SK-MEL-5 (cell line): ENCODE measurements around the gene SNX24. TPM values are rescaled to one million over a fixed set of nuclear protein-coding genes. Genes with fewer than 3 reads are reported as not detected.
"Not testable (repeated sequence)": the region's sequence is repeated elsewhere in the genome, so short reads cannot be mapped to it uniquely, and the experiment has no call there.

Source experiments
- DNase-seq: peaks from one replicate; pipeline ENCODE4 v3.0.0-alpha.2; 2016; ENCODE audit warnings: low read depth, low spot score
- in situ Hi-C: cut with HindIII; loops from 2 replicates; pipeline ENCODE4 v1.10.0; 2016; ENCODE audit warnings: low sequenced_read_pairs, high pct_unique_total_duplicates, low pct_unique_long_range_greater_than_20kb
- total RNA-seq: library from RNA; depleted of rRNA; stranded (reverse); fragments of >200 nt; shearing (Covaris generic); gene quantifications from 2 replicates; pipeline ENCODE4 v1.2.3, GENCODE V29; 2014

The SNX24 gene
- total RNA-seq, 1 experiment from 2014 or later, result 12.9 TPM

DNA sequence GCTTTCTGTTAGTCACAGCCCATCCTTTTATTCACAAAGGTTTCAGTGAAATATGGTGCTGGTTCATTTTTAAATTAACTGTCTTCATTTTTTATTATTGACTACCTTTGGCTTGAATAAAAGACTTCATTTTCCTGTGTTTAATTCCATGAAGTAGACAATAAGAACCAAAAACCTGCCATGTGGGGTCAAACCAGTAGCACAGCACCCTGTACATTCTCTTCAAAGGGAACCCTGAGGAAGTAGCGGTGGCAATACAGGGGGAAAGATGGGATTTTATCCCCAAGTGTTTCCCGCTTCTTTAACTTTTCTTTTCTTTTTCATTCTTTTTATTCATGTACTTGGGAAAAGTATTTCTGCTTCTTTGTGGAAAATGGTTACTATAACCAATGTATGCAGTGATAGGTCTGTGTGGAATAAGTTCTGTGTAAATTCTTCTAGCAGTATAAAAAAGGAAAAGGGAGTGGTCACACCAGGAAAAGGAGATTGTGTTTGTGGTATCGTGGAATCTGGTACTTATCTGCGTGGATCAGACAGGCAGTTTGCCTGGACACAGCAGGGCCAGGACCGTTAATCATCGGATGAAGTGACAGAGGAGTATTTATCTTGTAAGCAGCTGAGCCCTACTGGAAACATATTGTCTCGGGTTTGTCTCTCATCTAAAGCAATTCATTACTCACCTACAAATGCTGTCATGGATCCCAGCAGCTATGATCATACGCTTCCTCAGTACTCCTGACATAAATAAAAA, 96.9 kb downstream of the SNX24 start:
- in situ Hi-C loops, result no loop called here
- no peak for DNase-seq

DNA sequence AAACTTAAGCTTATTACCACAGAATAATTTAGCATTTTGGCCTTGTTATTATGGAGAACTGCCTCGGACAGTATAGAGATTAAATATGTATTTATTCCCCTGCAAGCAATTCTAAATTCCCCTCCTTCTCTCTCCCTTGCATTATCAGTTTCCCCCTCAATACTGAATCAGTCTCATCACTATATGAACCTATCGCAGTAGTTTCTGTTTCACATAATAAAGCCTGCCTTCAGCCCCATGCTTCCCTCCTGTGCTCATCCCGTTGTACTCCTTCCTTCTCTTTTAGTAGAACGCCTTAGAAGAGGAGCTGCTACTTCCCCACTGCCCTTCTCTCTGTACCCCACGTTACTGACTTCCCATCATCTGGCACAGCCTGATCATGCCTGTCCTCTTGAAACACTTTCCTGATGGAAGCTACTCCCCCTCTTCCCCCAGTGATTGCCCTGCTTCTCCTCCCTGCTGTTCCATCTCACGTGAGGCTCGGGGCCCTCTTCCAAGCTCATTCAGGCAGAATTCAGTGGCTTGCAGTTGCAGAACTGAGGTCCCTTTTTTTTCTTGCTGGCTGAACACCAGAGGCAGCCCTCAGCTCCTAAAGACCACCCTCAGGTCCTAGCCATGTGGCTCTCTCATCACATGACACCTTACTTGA, 97.8 kb downstream of the SNX24 start:
- in situ Hi-C loops, result no loop called here
- no peak for DNase-seq

DNA sequence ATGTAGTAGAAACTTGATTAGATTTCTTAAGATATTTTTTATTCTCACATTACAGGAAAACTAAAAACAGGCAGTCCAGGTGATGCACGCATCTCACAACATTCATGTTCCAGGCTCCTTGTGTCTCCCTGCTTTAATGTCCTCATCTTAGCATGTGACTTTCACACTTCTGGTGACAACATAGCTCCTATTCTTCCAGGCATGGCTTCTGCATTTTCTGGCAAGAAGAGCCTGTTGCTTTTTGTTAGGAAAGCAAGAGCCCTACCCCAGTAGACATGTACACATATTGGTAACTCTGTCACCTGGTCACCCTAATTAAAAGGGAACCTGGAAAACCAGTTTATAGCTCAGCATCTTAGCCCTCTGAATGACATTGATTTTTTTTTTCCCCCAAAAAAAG, 98.6 kb downstream of the SNX24 start:
- DNase-seq, result no peak
- in situ Hi-C loops, result no loop called here

DNA sequence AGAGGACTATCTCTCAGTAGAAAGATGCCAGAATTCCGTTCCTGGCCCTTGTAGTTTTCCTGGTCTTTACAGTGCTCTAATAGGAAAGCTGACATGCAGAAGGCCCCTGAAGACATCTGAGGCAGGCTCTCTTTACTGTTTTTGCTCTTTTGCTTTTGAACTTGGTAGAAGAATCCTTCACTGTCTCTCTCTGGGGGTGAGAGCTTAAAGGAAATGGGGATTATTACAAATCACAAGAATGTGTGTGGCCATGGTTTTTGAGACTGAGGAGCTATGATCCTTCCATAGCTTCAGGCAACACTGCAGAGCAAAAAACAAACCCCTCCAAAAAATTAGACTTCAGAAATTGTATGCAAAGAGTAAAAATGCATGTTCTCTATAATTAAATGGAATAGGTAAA, 102.0 kb downstream of the SNX24 start:
- in situ Hi-C loops, result no loop called here
- DNase-seq, result no peak

DNA sequence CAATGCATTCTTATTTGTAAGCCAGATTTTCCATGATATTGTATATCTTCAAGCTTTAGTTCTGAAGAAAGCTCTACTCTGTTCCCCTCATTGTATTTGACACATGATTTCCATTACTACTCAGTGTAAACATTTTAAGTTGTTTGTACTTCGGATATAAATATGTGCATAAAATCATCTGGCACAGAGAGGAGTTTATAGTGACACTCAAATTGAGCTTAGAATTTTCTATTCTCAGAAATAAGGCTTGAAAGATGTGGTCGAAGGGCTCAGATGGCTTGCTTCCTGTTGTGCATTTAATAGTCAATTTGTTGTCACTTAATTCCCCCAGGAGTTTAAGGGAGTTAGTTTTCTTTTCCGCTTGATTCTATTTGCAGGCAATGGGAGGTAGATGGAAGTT, 102.4 kb downstream of the SNX24 start:
- DNase-seq, result no peak
- in situ Hi-C loops, result no loop called here

DNA sequence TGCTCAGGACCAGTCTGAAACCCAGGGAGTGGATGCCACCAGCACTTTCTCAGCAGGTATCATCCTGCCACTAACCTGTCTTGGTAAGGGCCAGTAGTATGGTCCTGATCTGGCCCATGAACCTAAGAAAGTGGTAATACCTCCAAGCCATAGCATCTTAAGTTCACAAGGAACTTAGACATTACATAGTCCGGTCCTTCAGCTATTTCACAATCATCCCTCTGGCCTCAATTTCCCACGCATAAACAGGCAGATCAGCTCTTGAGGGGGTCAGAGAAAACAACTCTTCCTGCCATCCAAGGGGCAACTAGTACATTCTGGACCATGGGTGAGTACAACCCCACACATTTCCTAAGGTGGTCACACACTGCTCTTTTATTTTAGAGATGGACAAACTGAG, 102.9 kb downstream of the SNX24 start:
- no peak for DNase-seq
- in situ Hi-C loops, result no loop called here

DNA sequence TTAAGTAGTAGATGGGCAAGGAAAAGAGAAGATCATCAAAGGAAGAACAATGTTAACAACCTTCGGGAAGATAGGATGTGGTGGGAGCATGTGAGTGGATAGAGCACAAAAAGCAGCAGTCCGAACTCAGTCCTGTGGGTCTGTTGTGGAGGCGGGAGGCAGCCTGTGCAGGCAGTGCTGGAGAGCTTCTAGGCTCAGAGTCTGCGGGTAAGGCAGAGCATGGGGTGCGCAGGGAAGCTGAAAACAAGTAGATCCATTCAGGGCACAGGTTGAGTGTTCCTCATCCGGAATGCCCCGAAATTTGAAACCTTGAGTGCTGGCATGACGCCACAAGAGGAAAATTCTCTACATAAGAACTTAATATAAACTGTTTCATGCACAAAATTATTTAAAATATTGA, 106.2 kb downstream of the SNX24 start:
- in situ Hi-C loops, result no loop called here
- peak; percentile 26 for DNase-seq

DNA sequence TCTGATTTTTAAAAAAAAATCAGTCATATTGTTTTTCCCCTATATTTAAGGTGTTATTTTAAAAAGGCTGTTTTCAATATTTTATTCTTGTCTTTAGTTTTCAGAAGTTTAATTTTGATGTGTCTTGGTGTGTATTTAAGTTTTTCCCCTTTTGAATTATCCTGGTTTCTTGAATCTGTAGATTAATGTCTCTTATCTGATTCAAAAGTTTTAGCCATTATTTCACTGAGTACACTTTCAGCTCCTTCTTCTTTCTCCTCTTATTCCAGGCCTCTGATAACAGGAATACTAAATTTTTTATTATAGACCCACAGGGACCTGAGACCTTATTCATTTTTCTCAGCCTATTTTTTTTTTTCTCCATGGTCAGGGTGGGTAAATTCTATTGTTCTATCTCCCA, 109.3 kb downstream of the SNX24 start:
- in situ Hi-C loops, result no loop called here
- no peak for DNase-seq

DNA sequence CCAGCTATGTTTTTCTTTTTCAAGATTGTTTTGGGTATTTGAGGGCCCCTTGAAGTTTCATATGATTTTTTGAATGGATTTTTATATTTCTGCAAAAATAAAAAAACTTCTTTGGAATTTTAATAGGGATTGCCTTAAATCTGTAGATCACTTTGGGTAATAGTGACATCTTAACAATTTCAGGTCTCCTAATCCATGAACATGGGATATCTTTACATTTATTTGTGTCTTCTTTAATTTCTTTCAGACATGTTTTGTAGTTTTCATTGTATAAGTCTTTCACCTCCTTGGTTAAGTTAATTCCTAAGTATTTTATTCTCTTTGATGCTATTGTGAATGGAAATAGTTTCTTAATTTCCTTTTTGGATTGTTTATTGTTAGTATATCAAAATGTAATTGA, 112.0 kb downstream of the SNX24 start:
- in situ Hi-C loops, result no loop called here
- DNase-seq, result no peak

DNA sequence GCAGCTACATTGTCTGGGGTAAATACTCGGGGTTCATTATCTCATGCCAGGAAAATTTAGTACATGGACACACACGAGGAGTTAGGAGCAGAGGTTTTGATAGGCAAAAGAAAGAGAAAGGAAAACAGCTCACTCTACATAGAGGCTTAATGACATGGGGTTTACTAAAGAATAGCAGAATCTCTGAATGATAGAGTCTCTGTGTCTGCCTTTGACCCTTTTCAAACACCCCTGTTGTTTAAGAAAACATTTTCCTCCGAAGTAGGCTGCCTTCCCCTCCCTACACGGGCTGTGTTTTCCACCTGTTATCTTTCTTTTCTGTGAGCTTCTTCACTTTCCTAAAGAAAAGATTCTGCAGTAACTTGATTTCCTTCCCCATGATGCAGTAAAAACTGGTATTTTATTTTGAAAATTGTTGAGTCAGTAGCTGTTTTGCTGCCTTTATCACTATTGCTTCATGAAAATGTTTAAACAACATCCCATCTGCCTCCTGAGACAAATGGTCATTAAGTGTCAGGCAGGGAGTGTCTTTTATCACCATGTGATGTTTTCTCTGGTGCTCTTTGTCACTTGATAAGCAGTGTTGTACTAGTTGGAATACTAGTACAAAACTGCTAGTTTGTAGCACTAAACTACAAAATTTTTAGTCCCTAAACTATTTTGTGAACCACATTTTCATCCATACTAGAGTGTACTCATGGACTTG, 114.5 kb downstream of the SNX24 start:
- no peak for DNase-seq
- in situ Hi-C loops, result no loop called here

DNA sequence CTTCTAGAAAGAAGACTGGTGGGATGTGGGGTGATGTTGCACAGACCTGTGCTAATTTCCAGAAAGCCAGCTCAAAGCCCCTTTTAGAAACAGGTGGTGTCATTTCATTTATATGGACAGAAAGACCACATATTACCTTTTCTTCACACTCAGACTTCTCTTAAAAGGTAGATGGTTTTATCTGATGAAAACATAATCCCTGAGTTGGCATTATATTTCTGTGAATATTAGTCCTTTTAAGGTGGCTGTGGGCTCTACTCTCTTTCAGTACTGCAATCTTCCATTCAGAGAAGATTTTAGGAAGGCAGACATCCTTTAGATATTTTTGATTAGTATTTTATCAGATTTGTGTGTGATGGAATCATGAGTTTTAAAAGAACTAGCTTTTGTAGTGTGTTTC, 117.9 kb downstream of the SNX24 start:
- in situ Hi-C loops, result no loop called here
- DNase-seq, result no peak

DNA sequence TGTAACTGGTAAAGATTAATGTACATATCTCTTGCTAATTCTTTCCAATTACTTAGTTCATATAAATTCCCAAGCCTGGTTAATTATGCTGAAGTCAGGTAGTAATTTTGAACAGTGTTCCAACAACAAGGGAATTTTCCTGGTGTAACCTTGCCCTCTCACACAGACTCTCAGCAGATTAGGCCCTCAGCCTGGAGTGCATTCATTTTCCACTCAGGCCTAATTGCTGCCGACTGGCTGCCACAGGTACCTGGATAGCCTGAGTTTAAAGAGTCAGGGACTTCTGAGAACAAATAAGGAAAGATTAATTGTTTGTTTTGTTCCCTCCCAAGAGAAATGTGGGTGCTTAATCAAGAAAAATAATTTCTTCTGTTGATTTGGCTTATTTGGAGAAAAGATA, 119.7 kb downstream of the SNX24 start:
- no peak for DNase-seq
- in situ Hi-C loops, result no loop called here

DNA sequence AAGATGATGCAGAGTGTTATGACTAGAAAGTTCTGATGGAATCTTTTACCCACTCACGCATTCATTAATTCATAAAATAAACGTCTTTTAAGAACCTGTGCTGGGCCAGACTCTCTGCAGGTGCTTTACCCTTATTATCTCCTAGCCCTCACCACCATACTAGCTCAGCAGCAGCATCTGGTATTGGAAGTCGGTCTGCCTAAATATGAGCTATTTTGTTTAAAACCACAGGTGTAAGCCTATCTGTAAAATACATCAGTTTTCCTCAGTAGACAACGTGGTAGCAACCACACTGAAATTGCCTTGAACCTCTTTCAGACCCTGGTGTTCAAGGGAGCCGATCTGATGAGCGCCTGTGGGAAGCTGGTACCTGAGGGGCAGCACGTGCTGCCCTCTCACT, 121.7 kb downstream of the SNX24 start:
- in situ Hi-C loops, result no loop called here
- no peak for DNase-seq

DNA sequence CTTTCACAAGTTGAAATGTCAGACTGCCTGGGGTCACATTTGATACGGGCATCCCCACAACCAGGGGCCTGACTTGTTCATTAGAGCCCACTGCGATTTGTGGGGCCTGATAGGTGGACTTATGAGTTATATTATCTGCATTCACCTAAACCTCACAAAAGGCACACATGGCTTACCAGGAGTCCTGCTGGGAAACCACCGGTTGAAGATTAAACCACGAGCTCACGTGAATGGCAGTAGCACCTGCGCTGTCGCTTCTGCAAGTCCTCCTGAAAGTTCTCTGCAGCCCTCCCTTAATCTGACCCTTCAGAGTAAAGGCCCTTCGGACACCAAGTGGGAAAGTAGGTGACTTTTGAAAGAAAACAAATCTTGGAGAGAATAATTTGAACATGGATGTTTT, 122.2 kb downstream of the SNX24 start:
- in situ Hi-C loops, result no loop called here
- no peak for DNase-seq

DNA sequence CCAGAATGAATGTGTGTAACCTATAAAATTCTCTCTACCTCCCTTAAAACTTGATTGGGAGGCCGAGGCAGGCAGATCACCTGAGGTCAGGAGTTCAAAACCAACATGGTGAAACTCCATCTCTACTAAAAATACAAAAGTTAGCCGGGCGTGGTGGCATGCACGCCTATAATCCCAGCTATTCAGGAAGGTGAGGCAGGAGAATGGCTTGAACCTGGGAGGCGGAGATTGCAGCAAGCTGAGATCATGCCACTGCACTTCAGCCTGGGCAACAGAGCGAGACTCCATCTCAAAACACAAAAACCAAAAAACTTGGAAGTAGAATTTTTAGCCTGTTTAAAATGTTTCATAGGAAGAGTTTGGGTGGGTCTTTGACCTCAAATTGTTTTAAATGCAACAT, 122.6 kb downstream of the SNX24 start:
- in situ Hi-C loops, DNase-seq: not testable (repeated sequence)

DNA sequence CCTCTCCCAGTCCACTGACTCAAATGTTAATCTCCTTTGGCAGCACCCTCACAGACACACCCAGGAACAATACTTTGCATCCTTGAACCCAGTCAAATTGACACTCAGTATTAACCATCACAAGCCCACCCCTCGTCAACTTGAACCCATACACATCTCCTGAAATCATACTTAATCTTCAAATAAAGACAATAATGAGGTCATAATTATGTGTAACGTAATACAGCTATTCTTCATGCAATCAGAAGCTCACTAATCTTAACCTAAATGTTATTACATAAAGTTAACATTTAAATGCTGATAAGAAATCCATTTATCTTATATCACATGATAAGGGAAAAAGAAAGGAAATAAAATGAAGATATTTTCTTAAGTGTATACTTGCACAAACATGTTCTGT, 125.9 kb downstream of the SNX24 start:
- no peak for DNase-seq
- in situ Hi-C loops, result no loop called here

DNA sequence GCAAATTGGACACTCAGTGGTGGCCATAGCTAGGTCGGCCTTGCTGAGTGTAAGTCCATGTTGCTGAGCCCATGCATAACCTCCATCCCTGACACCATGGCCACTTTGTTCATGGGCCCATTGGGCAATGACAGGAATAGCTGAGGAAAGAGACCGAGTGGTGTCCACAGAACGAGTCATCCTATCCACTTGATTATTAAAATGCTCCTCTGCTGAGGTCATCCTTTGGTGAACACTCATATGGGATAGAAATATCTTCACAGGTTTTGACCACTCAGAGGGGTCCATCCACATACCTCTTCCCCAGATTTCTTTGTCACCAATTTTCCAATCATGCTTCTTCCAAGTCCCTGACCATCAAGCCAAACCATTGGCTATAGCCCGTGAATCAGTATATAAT, 127.5 kb downstream of the SNX24 start:
- no peak for DNase-seq
- in situ Hi-C loops, result no loop called here

DNA sequence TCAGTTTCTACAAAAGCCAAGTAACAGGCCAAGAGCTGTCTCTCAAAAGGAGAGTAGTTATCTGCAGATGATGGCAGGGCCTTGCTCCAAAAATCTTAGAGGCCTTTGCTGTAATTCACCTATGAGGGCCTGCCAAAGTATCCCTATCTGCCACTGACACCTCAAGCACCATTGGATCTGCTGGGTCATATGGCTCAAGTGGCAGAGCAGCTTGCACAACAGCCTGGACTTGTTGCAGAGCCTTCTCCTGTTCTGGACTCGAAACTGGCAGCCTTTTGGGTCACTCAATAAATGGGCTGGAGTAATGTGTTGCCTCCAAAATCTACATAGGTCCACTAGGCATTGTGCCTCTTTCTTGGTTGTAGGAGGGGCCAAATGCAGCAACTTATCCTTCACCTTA, 128.3 kb downstream of the SNX24 start:
- DNase-seq, in situ Hi-C loops: not testable (repeated sequence)

DNA sequence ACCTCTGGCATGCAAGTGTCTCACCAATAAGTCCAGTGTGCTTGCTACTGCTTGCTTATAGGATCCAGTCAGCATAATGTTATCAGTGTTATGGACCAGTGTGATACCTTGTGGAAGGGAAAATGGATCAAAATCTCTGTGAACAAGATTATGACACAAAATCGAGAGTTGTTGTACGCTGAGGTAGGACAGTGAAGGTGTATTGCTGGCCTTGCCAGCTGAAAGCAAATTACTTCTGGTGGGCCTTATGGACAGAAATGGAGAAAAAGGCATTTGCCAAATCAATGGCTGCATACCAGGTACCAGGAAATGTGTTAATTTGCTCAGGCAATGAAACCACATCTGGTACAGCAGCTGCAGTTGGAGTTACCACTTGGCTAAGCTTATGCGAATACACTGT, 128.8 kb downstream of the SNX24 start:
- DNase-seq, in situ Hi-C loops: not testable (repeated sequence)
